Panc1 (cell line): ENCODE results near the gene MAGEL2. TPM values are rescaled to one million over a fixed set of nuclear protein-coding genes. Genes with fewer than 3 reads are reported as not detected.

ENCODE experiments used
- ATAC-seq: fragments of 200-7000 bp; cut with Tn5 transposase; 2 replicates; pipeline ENCODE4 v1.9.1; 2020; ENCODE audit warnings: mild to moderate bottlenecking, moderate library complexity
- BruUV-seq: library from RNA; stranded (reverse); fragments of 400-500 nt; replicated peaks from 2 replicates; lab custom pipeline; 2021; lab: Mats Ljungman, UMichigan
- CTCF ChIA-PET: fragments of 300-600 bp; sonication (Branson Sonifier 250); formaldehyde crosslinking; loops from one replicate; lab custom pipeline; 2022; ENCODE audit warnings: antibody characterized with exemption; lab: Charles Lee
- POLR2A ChIA-PET: fragments of 300-600 bp; sonication (Branson Sonifier 250); formaldehyde crosslinking; loops from one replicate; lab custom pipeline; 2022; ENCODE audit warnings: antibody characterized with exemption; lab: Charles Lee
- DNase-seq: peaks from one replicate; pipeline ENCODE4 v3.0.0-alpha.2; 2010; ENCODE audit warnings: low read depth, low spot score
- H3K27ac ChIP-seq: 2 replicates; pipeline ENCODE4 v1.5.1; 2011; ENCODE audit warnings: mild to moderate bottlenecking, low read length, inconsistent platforms
- H3K27me3 ChIP-seq: fragments of 200-500 bp; sonication (Bioruptor generic); 2 replicates; pipeline ENCODE4 v1.6.0; 2014; ENCODE audit warnings: low read length, inconsistent platforms; ENCODE audit not compliant: control insufficient read depth, insufficient read depth
- H3K36me3 ChIP-seq: fragments of 200-500 bp; sonication (Bioruptor generic); 2 replicates; pipeline ENCODE4 v1.5.1; 2014; ENCODE audit warnings: inconsistent platforms, mild to moderate bottlenecking, low read length, moderate library complexity; ENCODE audit not compliant: control insufficient read depth, insufficient read depth
- H3K4me1 ChIP-seq: 2 replicates; pipeline ENCODE4 v1.5.1; 2011; ENCODE audit warnings: inconsistent platforms, mild to moderate bottlenecking, low read length, moderate library complexity; ENCODE audit not compliant: control insufficient read depth, insufficient read depth
- H3K4me3 ChIP-seq, 2 experiments: 2 replicates each; pipeline ENCODE4 v1.5.1; 2011 to 2012; ENCODE audit warnings: low read depth in 2 of 2, low read length in 2 of 2, mild to moderate bottlenecking in 2 of 2, inconsistent platforms in 1 of 2, moderate library complexity in 1 of 2
- H3K9me3 ChIP-seq: fragments of 200-500 bp; sonication (Bioruptor generic); 2 replicates; pipeline ENCODE4 v1.5.1; 2014; ENCODE audit warnings: low read depth, mild to moderate bottlenecking, inconsistent platforms, low read length, moderate library complexity; ENCODE audit not compliant: control insufficient read depth, insufficient read depth
- POLR2AphosphoS5 ChIP-seq: IDR thresholded peaks from 2 replicates; pipeline ENCODE4 v1.6.1; 2012; ENCODE audit warnings: mild to moderate bottlenecking, low read depth, low read length, moderate library complexity
- REST ChIP-seq, 2 experiments: IDR thresholded peaks; 2 replicates each; pipeline ENCODE4 v1.6.1; 2011 to 2012; ENCODE audit warnings: low read depth in 2 of 2, control low read depth in 1 of 2, low read length in 1 of 2, mild to moderate bottlenecking in 1 of 2, moderate library complexity in 1 of 2; ENCODE audit not compliant: insufficient read depth in 1 of 2
- SIN3A ChIP-seq: IDR thresholded peaks from 2 replicates; pipeline ENCODE4 v1.6.1; 2012; ENCODE audit warnings: low read depth, mild to moderate bottlenecking, low read length, moderate library complexity, borderline replicate concordance; ENCODE audit not compliant: insufficient read depth
- TCF7L2 ChIP-seq: IDR thresholded peaks from 2 replicates; pipeline ENCODE4 v1.6.1; 2011; ENCODE audit warnings: mild to moderate bottlenecking, low read depth, low read length, inconsistent platforms
- in situ Hi-C: cut with HindIII; loops from 2 replicates; pipeline ENCODE4 v1.10.0; 2016; ENCODE audit warnings: low sequenced_read_pairs, low pct_unique_long_range_greater_than_20kb
- intact Hi-C: fragments of 100-400 bp; cut with micrococcal nuclease; formaldehyde crosslinking; loops from one replicate; pipeline ENCODE4 v1.10.0; 2022; ENCODE audit not compliant: unreplicated experiment
- total RNA-seq: library from RNA; stranded (reverse); gene quantifications from one replicate; pipeline ENCODE4 v1.2.1, GENCODE V29; 2021; ENCODE audit not compliant: unreplicated experiment
- TF ChIP-seq, protein P1 (sequence below): fragments of 450-650 bp; IDR thresholded peaks from 2 replicates; pipeline ENCODE4 v1.5.1; 2017; ENCODE audit warnings: mild to moderate bottlenecking

Gene MAGEL2
- total RNA-seq, 1 experiment from 2014 or later: not detected

DNA sequence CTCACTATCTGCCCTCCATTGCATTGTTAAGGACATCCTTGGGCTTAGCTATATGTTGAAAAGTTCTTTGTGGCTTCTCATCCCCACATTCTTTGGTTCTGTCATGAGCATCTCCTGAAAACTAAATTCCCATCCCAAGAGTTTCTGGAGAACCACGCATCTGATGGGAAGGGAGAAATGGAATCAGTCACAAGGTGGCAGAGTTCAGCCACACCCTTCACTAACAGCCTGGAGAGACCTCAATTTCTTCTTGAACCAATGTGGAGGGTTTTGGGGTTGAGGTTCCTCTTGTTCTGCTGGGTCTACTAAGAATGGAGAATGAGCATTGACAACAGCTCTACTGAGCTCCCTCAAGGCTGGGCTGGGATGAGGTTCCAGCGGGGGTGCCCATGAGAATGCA is 15.6 kb upstream of the MAGEL2 start:
- no peak overlapping the region for H3K27ac ChIP-seq
- in situ Hi-C loops: no loop called here
- no TSS peak for BruUV-seq
- H3K4me3 ChIP-seq: no peak overlapping the region
- H3K4me1 ChIP-seq: no peaks in the 10 kb centered on the region
- no peaks in the 10 kb centered on the region for H3K36me3 ChIP-seq
- no peaks in the 10 kb centered on the region for H3K9me3 ChIP-seq
- CTCF ChIA-PET: no interaction called here
- no peak for DNase-seq
- TF ChIP-seq POLR2AphosphoS5: no peak
- no peak for TF ChIP-seq SIN3A
- TF ChIP-seq REST (IDR thresholded peaks at IDR 0.05; ENCODE audit: insufficient read depth in 1 of 2, low read depth in 2 of 2, low read length in 1 of 2): no peak
- TF ChIP-seq, protein P1, sequence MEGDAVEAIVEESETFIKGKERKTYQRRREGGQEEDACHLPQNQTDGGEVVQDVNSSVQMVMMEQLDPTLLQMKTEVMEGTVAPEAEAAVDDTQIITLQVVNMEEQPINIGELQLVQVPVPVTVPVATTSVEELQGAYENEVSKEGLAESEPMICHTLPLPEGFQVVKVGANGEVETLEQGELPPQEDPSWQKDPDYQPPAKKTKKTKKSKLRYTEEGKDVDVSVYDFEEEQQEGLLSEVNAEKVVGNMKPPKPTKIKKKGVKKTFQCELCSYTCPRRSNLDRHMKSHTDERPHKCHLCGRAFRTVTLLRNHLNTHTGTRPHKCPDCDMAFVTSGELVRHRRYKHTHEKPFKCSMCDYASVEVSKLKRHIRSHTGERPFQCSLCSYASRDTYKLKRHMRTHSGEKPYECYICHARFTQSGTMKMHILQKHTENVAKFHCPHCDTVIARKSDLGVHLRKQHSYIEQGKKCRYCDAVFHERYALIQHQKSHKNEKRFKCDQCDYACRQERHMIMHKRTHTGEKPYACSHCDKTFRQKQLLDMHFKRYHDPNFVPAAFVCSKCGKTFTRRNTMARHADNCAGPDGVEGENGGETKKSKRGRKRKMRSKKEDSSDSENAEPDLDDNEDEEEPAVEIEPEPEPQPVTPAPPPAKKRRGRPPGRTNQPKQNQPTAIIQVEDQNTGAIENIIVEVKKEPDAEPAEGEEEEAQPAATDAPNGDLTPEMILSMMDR: no peak; the same call in 1 of the 2 replicates
- TF ChIP-seq TCF7L2: no peak
- peaks cover 12% of the 10 kb centered on the region for H3K27me3 ChIP-seq
- intact Hi-C loops: no loop called here
- POLR2A ChIA-PET: no interaction called here
- no peak for ATAC-seq

GRCh38 chr15:23648920-23649515 is 1.4 kb upstream of the MAGEL2 start:
- Histone ChIP-seq H3K36me3 (no peaks in the 10 kb centered on the region), H3K9me3 (no peaks in the 10 kb centered on the region), H3K4me3 (no peak overlapping the region), H3K27me3 (peaks cover 10% of the 10 kb centered on the region), H3K27ac (no peak overlapping the region), H3K4me1 (no peaks in the 10 kb centered on the region)
- ATAC-seq (peak; percentile 80; the same call in 1 of the 2 replicates), DNase-seq (no peak)
- intact Hi-C loops (loop anchor here (5.0 kb wide), 1 partner anchor 208 kb away; no protein-coding TSS in a partner anchor), in situ Hi-C loops (no loop called here)
- TF ChIP-seq POLR2AphosphoS5: no peak
- TF ChIP-seq, protein P1: peak; percentile 83
- no peak for TF ChIP-seq TCF7L2
- no peak for TF ChIP-seq REST (IDR thresholded peaks at IDR 0.05; ENCODE audit: insufficient read depth in 1 of 2, low read depth in 2 of 2, low read length in 1 of 2)
- no peak for TF ChIP-seq SIN3A
- no TSS peak for BruUV-seq
- ChIA-PET POLR2A (no interaction called here), CTCF (interaction anchor here (0.5 kb wide), 1 partner anchor 18 kb away, joined by 5 read pairs; no protein-coding TSS in a partner anchor)
